ENCODE measurements around the gene ZDHHC23. TPM values are rescaled to one million over a fixed set of nuclear protein-coding genes. Genes with fewer than 3 reads are reported as not detected.

ZDHHC23 gene
- total and polyA plus RNA-seq, 8 donors = 2.4 to 8.1 (median 5.3) TPM

- H3K4me3 ChIP-seq = no peak overlapping the region
- H3K4me1 ChIP-seq = no peaks in the 10 kb centered on the region
- no peak for TF ChIP-seq CTCF (IDR thresholded peaks at IDR 0.05)
- H3K36me3 ChIP-seq = peaks cover 0 to 7% (median 0%) of the 10 kb centered on the region in 3 donors
- intact Hi-C loops (cut with DNase I) = no loop called here
- WGBS, 2 donors = 59 to 61% methylated on average over 3 of the region's 3 CpGs
- DNase-seq = no peak
- no peak for ATAC-seq
- no peak for FAIRE-seq
- no peak overlapping the region for H3K27ac ChIP-seq
- H3K27me3 ChIP-seq = no peaks in the 10 kb centered on the region
- H3K9me3 ChIP-seq = no peaks in the 10 kb centered on the region
Measured at GRCh38 chr3:113983544-113983943, 35.7 kb downstream of the ZDHHC23 start.

GRCh38 chr3:113985541-113985940, 37.7 kb downstream of the ZDHHC23 start:
- TF ChIP-seq CTCF (IDR thresholded peaks at IDR 0.05) = no peak
- intact Hi-C loops (cut with DNase I) = no loop called here
- ATAC-seq = no peak
- Histone ChIP-seq H3K4me3 (no peak overlapping the region), H3K27ac (no peak overlapping the region), H3K27me3 (no peaks in the 10 kb centered on the region), H3K4me1 (no peaks in the 10 kb centered on the region), H3K36me3 (peaks cover 0 to 2% (median 0%) of the 10 kb centered on the region in 3 donors), H3K9me3 (no peaks in the 10 kb centered on the region)
- DNase-seq = no peak
- FAIRE-seq = no peak
- WGBS, 2 donors = 80 to 84% methylated on average over 4 of the region's 4 CpGs

- Histone ChIP-seq H3K27ac (no peak overlapping the region), H3K9me3 (no peaks in the 10 kb centered on the region), H3K4me1 (no peaks in the 10 kb centered on the region), H3K36me3 (no peaks in the 10 kb centered on the region), H3K27me3 (no peaks in the 10 kb centered on the region), H3K4me3 (no peak overlapping the region)
- DNase-seq (no peak), ATAC-seq (no peak), FAIRE-seq (no peak)
- 96 to 99% methylated on average over 5 of the region's 5 CpGs for WGBS, 2 donors
- no peak for TF ChIP-seq CTCF (IDR thresholded peaks at IDR 0.05)
- intact Hi-C loops (cut with DNase I) = no loop called here
Measured at GRCh38 chr3:114005481-114005880, 57.7 kb downstream of the ZDHHC23 start.

- Histone ChIP-seq H3K4me3 (no peak overlapping the region), H3K27me3 (no peaks in the 10 kb centered on the region), H3K27ac (no peak overlapping the region), H3K36me3 (no peaks in the 10 kb centered on the region), H3K9me3 (no peaks in the 10 kb centered on the region), H3K4me1 (no peaks in the 10 kb centered on the region)
- FAIRE-seq (no peak), ATAC-seq (no peak), DNase-seq (no peak)
- 80 to 90% methylated on average over 2 of the region's 2 CpGs for whole genome bisulfite sequencing, 2 donors
- intact Hi-C loops (cut with DNase I) = no loop called here
- TF ChIP-seq CTCF (IDR thresholded peaks at IDR 0.05) = no peak
Measured at GRCh38 chr3:114011059-114011797, 63.4 kb downstream of the ZDHHC23 start.

Other genes with a start within 250 kb of the ZDHHC23 start
- 10 to 100 TPM; 26.4 to 46.2 (median 40.5) TPM for gene NAA50, start 201.8 kb upstream of the ZDHHC23 start, total RNA-seq
- 10 to 100 TPM in 1 of 2 donors, 1 to 10 TPM in 1; 8.4 to 19.8 TPM for gene NAA50, start 201.8 kb upstream of the ZDHHC23 start, polyA plus RNA-seq
- 10 to 100 TPM; 20.3 to 44.7 (median 34.2) TPM for gene ATP6V1A, start 201.0 kb upstream of the ZDHHC23 start, total RNA-seq
- gene ATP6V1A, start 201.0 kb upstream of the ZDHHC23 start, polyA plus RNA-seq = 10 to 100 TPM in 1 of 2 donors, 1 to 10 TPM in 1; 5.9 to 14.7 TPM
- 10 to 100 TPM in 1 of 6 donors, 1 to 10 TPM in 5; 6.2 to 16.8 (median 8.6) TPM for gene GRAMD1C, start 109.2 kb upstream of the ZDHHC23 start, total RNA-seq
- gene GRAMD1C, start 109.2 kb upstream of the ZDHHC23 start, polyA plus RNA-seq = 10 to 100 TPM; 16.0 to 21.7 TPM
- 1 to 10 TPM; 2.8 to 5.0 (median 3.8) TPM for gene CCDC191, start 108.5 kb downstream of the ZDHHC23 start, total RNA-seq
- 1 to 10 TPM; 5.1 to 8.7 TPM for gene CCDC191, start 108.5 kb downstream of the ZDHHC23 start, polyA plus RNA-seq
- 10 to 100 TPM in 4 of 6 donors, 1 to 10 TPM in 2; 8.5 to 13.5 (median 12.0) TPM for gene QTRT2, start 108.7 kb downstream of the ZDHHC23 start, total RNA-seq
- 1 to 10 TPM; 3.5 to 6.1 TPM for gene QTRT2, start 108.7 kb downstream of the ZDHHC23 start, polyA plus RNA-seq
- not detected for gene DRD3, start 231.0 kb downstream of the ZDHHC23 start, total RNA-seq
- gene DRD3, start 231.0 kb downstream of the ZDHHC23 start, polyA plus RNA-seq = not detected

Measured in pancreas (tissue), 10 donors.